Activated T-helper 2 cell treated with anti-CD3 and anti-CD28 coated beads, Interferon-gamma antibody, Interleukin-2, Interleukin-4, amounts not matched to agents 10 μg/mL and 5 μg/mL and 100 μg/mL, durations not matched to agents 14 hours and 24 hours and 36 hours (primary cell): ENCODE data around the gene KRT74. TPM values are rescaled to one million over a fixed set of nuclear protein-coding genes. Genes with fewer than 3 reads are reported as not detected.

ENCODE experiments used
- DNase-seq: peaks from one replicate; pipeline ENCODE4 v3.0.0; 2021; ENCODE audit warnings: low spot score
- H3K27ac Mint-ChIP-seq: one replicate; pipeline ENCODE4 v1.8.0; 2021; ENCODE audit warnings: mixed read lengths
- H3K27me3 Mint-ChIP-seq: one replicate; pipeline ENCODE4 v1.8.0; 2021; ENCODE audit warnings: low read depth, mixed read lengths
- H3K36me3 Mint-ChIP-seq: one replicate; pipeline ENCODE4 v1.8.0; 2021; ENCODE audit warnings: low read depth, mixed read lengths
- H3K4me1 Mint-ChIP-seq: one replicate; pipeline ENCODE4 v1.8.0; 2021; ENCODE audit warnings: low read depth, mixed read lengths
- H3K4me3 Mint-ChIP-seq: one replicate; pipeline ENCODE4 v1.8.0; 2021; ENCODE audit warnings: low read depth, mild to moderate bottlenecking, moderate library complexity, mixed read lengths
- H3K9me3 Mint-ChIP-seq: one replicate; pipeline ENCODE4 v1.8.0; 2021; ENCODE audit warnings: mixed read lengths
- intact Hi-C: fragments of 100-400 bp; cut with micrococcal nuclease; formaldehyde crosslinking; loops from one replicate; pipeline ENCODE4 v1.15.1; 2023
- total RNA-seq: library from RNA; stranded (reverse); gene quantifications from 2 replicates; pipeline ENCODE4 v1.2.3, GENCODE V29; 2022

KRT74 gene
- total RNA-seq, 1 donor from 2014 or later: not detected

GRCh38 chr12:52539083-52539820, 34.4 kb downstream of the KRT74 start:
- no peak for DNase-seq
- H3K36me3 Mint-ChIP-seq: no peaks in the 10 kb centered on the region
- intact Hi-C loops: no loop called here
- no peak overlapping the region for H3K4me3 Mint-ChIP-seq
- no peak overlapping the region for H3K27ac Mint-ChIP-seq
- H3K9me3 Mint-ChIP-seq: no peaks in the 10 kb centered on the region
- peaks cover 10% of the 10 kb centered on the region for H3K4me1 Mint-ChIP-seq
- peaks cover 4% of the 10 kb centered on the region for H3K27me3 Mint-ChIP-seq

DNA sequence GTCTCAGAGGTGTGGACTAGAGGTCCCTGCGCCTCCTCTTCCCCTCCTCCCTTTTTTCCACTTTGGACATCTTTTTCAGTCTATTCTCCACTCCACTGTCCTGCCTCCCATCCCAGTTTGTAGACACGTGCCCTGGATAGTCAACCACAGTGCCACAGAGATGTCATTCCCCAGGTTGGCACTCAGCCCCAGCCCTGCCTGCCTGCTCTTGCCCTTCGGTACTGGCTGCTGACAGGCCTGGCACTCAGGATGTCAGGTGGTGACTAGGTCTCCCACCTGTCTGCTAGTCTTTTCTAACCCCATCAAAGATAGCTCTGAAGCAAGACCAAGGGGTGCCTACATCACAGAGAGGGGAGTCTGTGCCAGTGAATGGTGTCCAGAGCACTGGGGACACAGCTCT, 36.5 kb downstream of the KRT74 start:
- no peak for DNase-seq
- intact Hi-C loops: no loop called here
- no peak overlapping the region for H3K27ac Mint-ChIP-seq
- H3K4me3 Mint-ChIP-seq: no peak overlapping the region
- no peaks in the 10 kb centered on the region for H3K4me1 Mint-ChIP-seq
- H3K36me3 Mint-ChIP-seq: no peaks in the 10 kb centered on the region
- H3K27me3 Mint-ChIP-seq: peaks cover 4% of the 10 kb centered on the region
- H3K9me3 Mint-ChIP-seq: no peaks in the 10 kb centered on the region

DNA sequence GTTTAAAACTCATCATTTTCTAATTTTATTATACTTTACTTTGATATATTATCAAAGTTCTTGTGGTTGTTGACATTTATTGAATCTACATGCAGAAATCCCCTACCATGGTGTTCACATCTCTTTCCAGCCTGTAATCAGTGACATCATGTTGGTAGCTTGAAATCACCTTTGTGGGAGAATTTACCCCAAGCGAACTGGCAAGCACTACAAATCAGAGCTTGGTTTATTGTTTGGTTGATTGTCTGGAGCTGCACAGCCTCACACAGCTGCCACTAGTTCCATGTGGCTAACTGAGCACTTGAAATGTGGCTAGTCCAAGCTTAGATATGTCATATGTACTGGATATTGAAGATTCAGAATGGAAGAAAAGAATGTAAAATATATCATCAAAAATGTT, 38.1 kb downstream of the KRT74 start:
- intact Hi-C loops: no loop called here
- H3K4me1 Mint-ChIP-seq: no peaks in the 10 kb centered on the region
- DNase-seq: no peak
- no peak overlapping the region for H3K27ac Mint-ChIP-seq
- H3K36me3 Mint-ChIP-seq: no peaks in the 10 kb centered on the region
- peaks cover 4% of the 10 kb centered on the region for H3K27me3 Mint-ChIP-seq
- H3K4me3 Mint-ChIP-seq: no peak overlapping the region
- H3K9me3 Mint-ChIP-seq: no peaks in the 10 kb centered on the region

DNA sequence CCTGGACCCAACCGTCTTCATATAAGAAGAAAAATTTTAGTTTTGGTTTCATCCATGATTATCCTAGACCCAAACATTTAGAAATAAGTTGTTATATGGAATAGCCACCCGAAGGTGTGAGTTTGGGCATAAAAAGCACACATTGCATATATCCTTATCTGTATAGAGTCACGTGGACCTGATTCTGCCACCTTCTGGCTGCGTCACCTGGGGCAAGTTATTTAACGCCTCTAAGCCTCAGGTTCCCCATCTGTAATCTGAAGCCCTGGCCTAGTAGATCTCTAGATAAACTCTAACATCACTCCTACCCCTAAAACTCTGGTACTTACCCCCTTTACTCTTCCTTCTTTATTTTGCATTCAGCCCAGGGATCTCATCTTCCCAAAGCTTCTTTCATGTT, 39.2 kb downstream of the KRT74 start:
- intact Hi-C loops: no loop called here
- no peaks in the 10 kb centered on the region for H3K4me1 Mint-ChIP-seq
- H3K27me3 Mint-ChIP-seq: peaks cover 4% of the 10 kb centered on the region
- no peak overlapping the region for H3K4me3 Mint-ChIP-seq
- DNase-seq: no peak
- H3K9me3 Mint-ChIP-seq: no peaks in the 10 kb centered on the region
- H3K36me3 Mint-ChIP-seq: no peaks in the 10 kb centered on the region
- H3K27ac Mint-ChIP-seq: no peak overlapping the region

DNA sequence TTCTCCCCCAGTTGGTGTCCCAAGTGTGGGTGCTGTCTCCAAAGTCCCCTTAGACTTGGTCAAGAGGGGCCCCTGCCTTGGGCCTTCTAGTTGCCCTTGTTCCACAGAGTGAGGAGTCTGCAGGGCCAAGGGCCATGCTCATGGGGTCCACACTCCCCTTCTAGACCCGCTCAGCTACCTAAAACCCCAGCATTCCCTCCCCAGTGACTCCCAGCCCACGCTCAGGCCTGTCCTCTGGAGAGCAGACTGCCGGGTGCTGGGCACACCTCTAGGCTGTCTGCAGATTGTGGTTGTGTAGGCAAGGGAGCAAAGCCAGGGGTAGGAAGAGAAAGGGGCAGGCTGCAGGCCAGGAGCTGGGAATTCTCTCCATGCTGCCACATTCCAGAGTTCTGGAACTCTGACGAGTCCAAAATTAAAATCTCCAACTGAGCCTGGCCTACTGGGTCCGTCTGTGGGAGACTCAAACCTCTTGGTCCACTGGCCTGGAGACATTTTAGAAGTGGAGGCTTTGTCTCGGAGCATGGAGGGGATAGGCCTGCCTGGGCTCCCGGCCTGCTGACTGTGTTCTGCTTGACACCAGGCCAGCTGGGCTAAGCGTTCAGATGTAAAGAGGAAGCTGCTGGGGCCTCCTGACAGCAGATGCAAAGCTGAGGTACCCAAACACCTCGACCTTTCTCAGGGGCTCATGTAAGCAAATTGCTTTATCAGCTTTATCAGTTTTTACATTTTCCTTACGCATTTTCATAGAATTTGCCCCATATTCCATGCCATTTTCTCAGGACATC, 39.8 kb downstream of the KRT74 start:
- intact Hi-C loops: no loop called here
- no peak overlapping the region for H3K4me3 Mint-ChIP-seq
- peaks cover 4% of the 10 kb centered on the region for H3K27me3 Mint-ChIP-seq
- no peaks in the 10 kb centered on the region for H3K9me3 Mint-ChIP-seq
- H3K4me1 Mint-ChIP-seq: no peaks in the 10 kb centered on the region
- no peaks in the 10 kb centered on the region for H3K36me3 Mint-ChIP-seq
- H3K27ac Mint-ChIP-seq: no peak overlapping the region
- no peak for DNase-seq

GRCh38 chr12:52532636-52533035, 41.0 kb downstream of the KRT74 start:
- no peaks in the 10 kb centered on the region for H3K9me3 Mint-ChIP-seq
- H3K36me3 Mint-ChIP-seq: no peaks in the 10 kb centered on the region
- no peak overlapping the region for H3K27ac Mint-ChIP-seq
- no peak for DNase-seq
- intact Hi-C loops: no loop called here
- H3K4me1 Mint-ChIP-seq: no peaks in the 10 kb centered on the region
- no peak overlapping the region for H3K4me3 Mint-ChIP-seq
- H3K27me3 Mint-ChIP-seq: no peaks in the 10 kb centered on the region

GRCh38 chr12:52531566-52532300, 41.9 kb downstream of the KRT74 start:
- Mint-ChIP-seq H3K4me1 (peaks cover 4% of the 10 kb centered on the region), H3K4me3 (no peak overlapping the region), H3K27me3 (no peaks in the 10 kb centered on the region), H3K9me3 (no peaks in the 10 kb centered on the region), H3K36me3 (no peaks in the 10 kb centered on the region), H3K27ac (no peak overlapping the region)
- intact Hi-C loops: no loop called here
- DNase-seq: no peak

- no peak overlapping the region for H3K27ac Mint-ChIP-seq
- no peak overlapping the region for H3K4me3 Mint-ChIP-seq
- peaks cover 5% of the 10 kb centered on the region for H3K4me1 Mint-ChIP-seq
- no peaks in the 10 kb centered on the region for H3K36me3 Mint-ChIP-seq
- DNase-seq: no peak
- H3K27me3 Mint-ChIP-seq: no peaks in the 10 kb centered on the region
- intact Hi-C loops: no loop called here
- H3K9me3 Mint-ChIP-seq: no peaks in the 10 kb centered on the region
These were observed 42.7 kb downstream of the KRT74 start for GRCh38 chr12:52530905-52531304.

DNA sequence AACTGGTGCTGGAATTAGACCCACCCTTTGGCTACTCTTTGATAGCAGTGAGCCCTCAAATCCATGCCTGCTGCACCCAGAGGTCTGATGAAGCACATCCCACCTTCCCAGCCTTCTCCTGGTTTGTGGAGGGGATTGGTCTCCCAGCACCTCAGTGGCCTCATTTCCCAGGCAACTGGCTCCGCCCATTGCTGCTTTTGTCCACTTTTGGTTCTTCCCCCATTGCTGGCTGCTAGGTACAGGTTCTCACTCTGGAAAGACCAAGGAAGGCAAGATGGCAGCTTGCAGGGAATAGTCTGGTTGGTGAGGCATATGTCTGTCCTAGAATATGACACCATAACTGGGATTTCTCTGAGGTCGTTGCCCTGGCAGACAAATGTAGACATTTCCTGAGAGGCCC, 43.3 kb downstream of the KRT74 start:
- intact Hi-C loops: no loop called here
- H3K36me3 Mint-ChIP-seq: no peaks in the 10 kb centered on the region

DNA sequence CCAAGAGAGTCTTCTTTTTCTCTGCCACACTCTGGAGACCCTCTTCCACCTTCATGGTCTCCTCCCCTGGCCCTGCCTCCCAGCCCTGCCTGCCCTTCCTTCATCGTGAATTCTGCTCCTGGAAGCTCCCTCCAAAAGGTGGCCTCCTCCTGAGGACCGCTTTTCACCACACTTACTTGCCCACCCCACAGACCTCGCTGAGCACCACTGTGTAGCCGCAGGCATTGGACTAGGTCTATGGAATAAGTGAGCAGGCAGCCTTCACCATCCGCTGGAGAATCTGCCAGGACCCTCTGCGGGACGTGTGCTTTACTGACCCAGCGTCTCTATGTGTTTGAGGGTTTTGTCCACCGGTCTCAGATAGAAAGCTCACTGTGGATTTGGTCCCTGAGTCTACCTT, 43.8 kb downstream of the KRT74 start:
- Mint-ChIP-seq H3K36me3 (no peaks in the 10 kb centered on the region), H3K4me3 (no peak overlapping the region), H3K27me3 (no peaks in the 10 kb centered on the region), H3K4me1 (peaks cover 5% of the 10 kb centered on the region), H3K9me3 (no peaks in the 10 kb centered on the region), H3K27ac (no peak overlapping the region)
- DNase-seq: no peak
- intact Hi-C loops: no loop called here

More for the DNA sequence above, 43.3 kb downstream of the KRT74 start:
- no peak for DNase-seq
- H3K4me3 Mint-ChIP-seq: no peak overlapping the region
- peaks cover 5% of the 10 kb centered on the region for H3K4me1 Mint-ChIP-seq
- no peaks in the 10 kb centered on the region for H3K27me3 Mint-ChIP-seq
- no peaks in the 10 kb centered on the region for H3K9me3 Mint-ChIP-seq
- no peak overlapping the region for H3K27ac Mint-ChIP-seq

- intact Hi-C loops: no loop called here
- Mint-ChIP-seq H3K4me3 (no peak overlapping the region), H3K27ac (no peak overlapping the region)
These were observed 44.2 kb downstream of the KRT74 start for GRCh38 chr12:52529417-52529816.

GRCh38 chr12:52528641-52529143, 45.0 kb downstream of the KRT74 start:
- Mint-ChIP-seq H3K36me3 (no peaks in the 10 kb centered on the region), H3K27me3 (no peaks in the 10 kb centered on the region), H3K4me1 (peaks cover 5% of the 10 kb centered on the region), H3K27ac (no peak overlapping the region), H3K9me3 (no peaks in the 10 kb centered on the region), H3K4me3 (no peak overlapping the region)
- no peak for DNase-seq
- intact Hi-C loops: no loop called here

More at GRCh38 chr12:52529417-52529816, 44.2 kb downstream of the KRT74 start:
- Mint-ChIP-seq H3K36me3 (no peaks in the 10 kb centered on the region), H3K27me3 (no peaks in the 10 kb centered on the region), H3K4me1 (peaks cover 5% of the 10 kb centered on the region), H3K9me3 (no peaks in the 10 kb centered on the region)
- DNase-seq: no peak
